Gastroesophageal sphincter (tissue), 3 donors: ENCODE results near the gene EMP1.

Source experiments
- EP300 ChIP-seq: sonication (generic); formaldehyde crosslinking; IDR thresholded peaks from one replicate; pipeline ENCODE4 v1.6.1; 2017; ENCODE audit warnings: antibody characterized with exemption, mild to moderate bottlenecking
- POLR2A ChIP-seq, 2 donors: fragments of 450-650 bp; IDR thresholded peaks; one replicate each; pipeline ENCODE4 v1.6.1; 2017; ENCODE audit warnings: antibody characterized with exemption in 2 of 2, mild to moderate bottlenecking in 2 of 2, moderate library complexity in 1 of 2
- TF ChIP-seq, protein P1 (sequence below), 4 experiments: fragments of 200-600 bp in 2 of 4; fragments of 450-650 bp in 2 of 4; sonication (generic) in 1 of 4; IDR thresholded peaks; one replicate each; pipeline ENCODE4 v1.5.1; 2017 to 2019; ENCODE audit warnings: antibody characterized with exemption in 4 of 4, mild to moderate bottlenecking in 2 of 4, moderate library complexity in 2 of 4

DNA sequence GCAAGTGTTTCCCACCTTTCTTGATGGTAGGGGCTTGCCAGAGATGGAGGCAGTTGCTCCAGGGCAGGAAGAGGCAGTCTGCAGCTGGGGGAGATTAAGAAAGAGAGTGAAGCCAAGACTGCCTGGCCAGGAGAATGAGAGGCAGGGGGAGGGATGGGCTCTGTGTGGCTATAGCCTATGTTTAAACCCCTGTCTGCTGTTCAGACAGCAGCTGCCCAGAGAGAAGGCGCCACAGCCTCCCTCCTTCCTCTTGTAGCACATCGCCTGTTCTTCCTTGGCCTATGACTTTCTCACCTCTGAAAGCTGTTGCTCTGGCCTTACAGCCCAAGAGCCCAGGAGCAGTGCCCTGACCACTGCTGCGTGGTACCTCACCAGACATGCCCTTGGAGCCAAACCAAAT, 61.7 kb downstream of the EMP1 start:
- no peak for TF ChIP-seq EP300
- TF ChIP-seq, protein P1, sequence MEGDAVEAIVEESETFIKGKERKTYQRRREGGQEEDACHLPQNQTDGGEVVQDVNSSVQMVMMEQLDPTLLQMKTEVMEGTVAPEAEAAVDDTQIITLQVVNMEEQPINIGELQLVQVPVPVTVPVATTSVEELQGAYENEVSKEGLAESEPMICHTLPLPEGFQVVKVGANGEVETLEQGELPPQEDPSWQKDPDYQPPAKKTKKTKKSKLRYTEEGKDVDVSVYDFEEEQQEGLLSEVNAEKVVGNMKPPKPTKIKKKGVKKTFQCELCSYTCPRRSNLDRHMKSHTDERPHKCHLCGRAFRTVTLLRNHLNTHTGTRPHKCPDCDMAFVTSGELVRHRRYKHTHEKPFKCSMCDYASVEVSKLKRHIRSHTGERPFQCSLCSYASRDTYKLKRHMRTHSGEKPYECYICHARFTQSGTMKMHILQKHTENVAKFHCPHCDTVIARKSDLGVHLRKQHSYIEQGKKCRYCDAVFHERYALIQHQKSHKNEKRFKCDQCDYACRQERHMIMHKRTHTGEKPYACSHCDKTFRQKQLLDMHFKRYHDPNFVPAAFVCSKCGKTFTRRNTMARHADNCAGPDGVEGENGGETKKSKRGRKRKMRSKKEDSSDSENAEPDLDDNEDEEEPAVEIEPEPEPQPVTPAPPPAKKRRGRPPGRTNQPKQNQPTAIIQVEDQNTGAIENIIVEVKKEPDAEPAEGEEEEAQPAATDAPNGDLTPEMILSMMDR (IDR thresholded peaks at IDR 0.05): no peak
- TF ChIP-seq POLR2A (IDR thresholded peaks at IDR 0.05): no peak
